Measurements from ENCODE around the gene DZIP1L. TPM values are rescaled to one million over a fixed set of nuclear protein-coding genes. Genes with fewer than 3 reads are reported as not detected.
A peak's percentile ranks its signal among the peaks of the same experiment; 100 is the strongest.
"Not testable (repeated sequence)": the region's sequence is repeated elsewhere in the genome, so short reads cannot be mapped to it uniquely, and the experiment has no call there.

Gene DZIP1L, protein sequence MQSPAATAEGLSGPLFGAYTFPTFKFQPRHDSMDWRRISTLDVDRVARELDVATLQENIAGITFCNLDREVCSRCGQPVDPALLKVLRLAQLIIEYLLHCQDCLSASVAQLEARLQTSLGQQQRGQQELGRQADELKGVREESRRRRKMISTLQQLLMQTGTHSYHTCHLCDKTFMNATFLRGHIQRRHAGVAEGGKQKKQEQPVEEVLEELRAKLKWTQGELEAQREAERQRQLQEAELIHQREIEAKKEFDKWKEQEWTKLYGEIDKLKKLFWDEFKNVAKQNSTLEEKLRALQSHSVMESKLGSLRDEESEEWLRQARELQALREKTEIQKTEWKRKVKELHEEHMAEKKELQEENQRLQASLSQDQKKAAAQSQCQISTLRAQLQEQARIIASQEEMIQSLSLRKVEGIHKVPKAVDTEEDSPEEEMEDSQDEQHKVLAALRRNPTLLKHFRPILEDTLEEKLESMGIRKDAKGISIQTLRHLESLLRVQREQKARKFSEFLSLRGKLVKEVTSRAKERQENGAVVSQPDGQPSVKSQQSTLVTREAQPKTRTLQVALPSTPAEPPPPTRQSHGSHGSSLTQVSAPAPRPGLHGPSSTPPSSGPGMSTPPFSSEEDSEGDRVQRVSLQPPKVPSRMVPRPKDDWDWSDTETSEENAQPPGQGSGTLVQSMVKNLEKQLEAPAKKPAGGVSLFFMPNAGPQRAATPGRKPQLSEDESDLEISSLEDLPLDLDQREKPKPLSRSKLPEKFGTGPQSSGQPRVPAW
- total RNA-seq (not detected), total RNA-seq (0 to 0.56 (median 0.05) reads per million in 29 experiments)
- total RNA-seq (2013), result 0.24 TPM

DNA sequence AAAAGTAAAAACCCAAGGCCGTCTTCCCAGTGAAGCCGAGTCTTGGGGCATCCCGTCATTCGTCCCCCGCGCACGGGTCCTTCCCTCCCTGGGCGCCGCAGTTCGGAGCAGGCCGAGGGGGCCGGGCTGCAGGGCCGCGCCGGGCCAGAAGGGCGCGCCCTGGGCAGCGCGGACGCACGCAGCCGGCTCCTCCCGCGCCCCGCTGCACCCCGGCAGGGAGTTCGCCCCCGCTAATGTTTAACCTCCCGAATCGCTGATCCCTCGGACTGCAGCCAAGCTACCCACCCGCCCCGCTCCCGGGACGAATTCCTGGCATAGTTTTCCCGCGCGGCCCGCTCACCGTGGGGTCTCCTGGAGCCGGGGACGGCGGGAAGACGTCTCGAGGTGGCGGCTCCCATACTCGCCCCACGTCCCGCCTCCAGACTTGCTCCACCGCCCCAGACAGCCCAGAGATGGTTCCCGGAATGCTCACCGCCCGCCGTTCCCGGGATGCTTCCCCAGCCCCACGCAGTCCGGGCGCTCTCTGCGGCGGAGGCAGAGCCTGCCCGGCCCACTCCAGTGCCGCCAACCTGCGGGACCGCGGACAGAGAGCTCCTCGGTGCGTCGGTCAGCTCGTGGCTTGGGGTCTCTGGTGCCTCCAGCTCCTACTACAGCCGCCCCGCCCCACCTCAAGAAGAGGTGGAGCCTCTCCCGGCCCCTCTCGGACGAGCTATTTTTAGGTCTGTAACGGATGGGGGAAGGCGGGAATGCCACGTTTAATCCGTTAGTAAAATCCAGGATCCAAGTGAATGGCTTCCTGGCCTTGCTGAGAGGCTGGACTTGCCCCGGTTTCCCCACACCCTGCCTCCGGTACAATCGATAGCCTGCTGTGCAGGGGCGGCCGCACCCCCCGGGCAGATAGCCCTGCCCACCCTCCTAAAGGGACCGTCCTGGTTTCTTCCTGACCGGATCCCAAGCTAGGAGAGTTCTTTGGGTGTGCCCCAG is at the start of gene DZIP1L:
DZIP1L (minus strand) TSS at position 621 of the 984 bp plus-strand sequence. CDS start 11,637 bp downstream, outside the sequence.
- no peak within 1 kb of the TSS for H3K27ac ChIP-seq (ENCODE audit: low read length)
- Mint-ChIP-seq H3K27me3 (peaks cover 45 to 51% of the 10 kb centered on the region in 2 donors), H3K4me3 (peak within 1 kb of the TSS; percentile 70 to 75 (median 73)), H3K4me1 (peaks cover 6 to 12% (median 9%) of the 10 kb centered on the region in 3 donors), H3K36me3 (no peaks in the 10 kb centered on the region), H3K27ac (no peak within 1 kb of the TSS), H3K9me3 (no peaks in the 10 kb centered on the region)
- WGBS (ENCODE audit: insufficient coverage), result 2% methylated on average over 72 of the region's 86 CpGs
- peak within 1 kb of the TSS; percentile 49 to 52 for H3K4me3 ChIP-seq (ENCODE audit: control insufficient read depth in 1 of 2, extremely low read depth in 1 of 2, low read length in 1 of 2)
- no peaks in the 10 kb centered on the region for H3K36me3 ChIP-seq (ENCODE audit: control insufficient read depth in 2 of 2, extremely low read depth in 1 of 2, insufficient read depth in 1 of 2, low read length in 1 of 2)
- ChIA-PET CTCF (no interaction called here), POLR2A (no interaction called here)
- peaks cover 0 to 14% of the 10 kb centered on the region in 2 experiments for H3K4me1 ChIP-seq (ENCODE audit: control insufficient read depth in 1 of 2, extremely low read depth in 1 of 2, insufficient read depth in 2 of 2, low read length in 2 of 2)
- H3K27me3 ChIP-seq (replicated peaks in 1 of 2; ENCODE audit: control insufficient read depth in 2 of 2, extremely low read depth in 1 of 2, insufficient read depth in 2 of 2, low read length in 1 of 2), result peaks cover 0 to 33% of the 10 kb centered on the region in 2 experiments
- DNase-seq, result peak in 7 of 35 experiments; percentile 4 to 35 (median 13)
- ATAC-seq (replicated peaks in 1 of 4), result peak; percentile 79 to 86 (median 82)
- H3K9me3 ChIP-seq, result no peaks in the 10 kb centered on the region

DNA sequence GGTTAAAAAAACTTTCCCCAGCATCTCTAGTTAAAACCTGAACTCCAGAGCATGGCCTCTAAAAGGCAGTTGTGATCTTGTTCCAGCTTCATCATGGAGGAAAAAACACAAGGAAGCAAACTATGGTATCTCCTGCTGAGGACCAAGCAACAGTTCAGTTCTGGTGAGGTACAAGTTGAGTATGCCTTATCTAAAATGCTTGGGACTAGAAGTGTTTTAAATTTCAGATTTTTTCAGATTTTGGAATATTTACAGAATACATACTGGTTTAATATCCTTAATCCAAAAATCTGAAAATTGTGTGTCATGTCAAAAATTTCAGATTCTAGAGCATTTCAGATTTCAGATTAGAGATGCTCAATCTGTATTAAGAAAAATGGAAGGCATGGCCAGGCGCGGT is 49.7 kb upstream of the DZIP1L start:
- no peak overlapping the region for H3K27ac Mint-ChIP-seq
- H3K9me3 ChIP-seq, result no peaks in the 10 kb centered on the region
- no peak for ATAC-seq (replicated peaks in 1 of 4)
- H3K27ac ChIP-seq (ENCODE audit: low read length), result no peak overlapping the region
- H3K4me3 ChIP-seq (ENCODE audit: control insufficient read depth in 1 of 2, extremely low read depth in 1 of 2, low read length in 1 of 2), result no peak overlapping the region
- no peaks in the 10 kb centered on the region for H3K27me3 Mint-ChIP-seq
- no peak for DNase-seq
- peaks cover 10 to 17% (median 15%) of the 10 kb centered on the region in 3 donors for H3K4me1 Mint-ChIP-seq
- H3K9me3 Mint-ChIP-seq, result no peaks in the 10 kb centered on the region
- peaks cover 11 to 62% of the 10 kb centered on the region in 2 donors for H3K36me3 ChIP-seq (ENCODE audit: control insufficient read depth in 2 of 2, extremely low read depth in 1 of 2, insufficient read depth in 1 of 2, low read length in 1 of 2)
- no peak overlapping the region for H3K4me3 Mint-ChIP-seq
- ChIA-PET CTCF (no interaction called here), POLR2A (no interaction called here)
- peaks cover 51% of the 10 kb centered on the region for H3K36me3 Mint-ChIP-seq
- no peaks in the 10 kb centered on the region for H3K4me1 ChIP-seq (ENCODE audit: control insufficient read depth in 1 of 2, extremely low read depth in 1 of 2, insufficient read depth in 2 of 2, low read length in 2 of 2)
- H3K27me3 ChIP-seq (replicated peaks in 1 of 2; ENCODE audit: control insufficient read depth in 2 of 2, extremely low read depth in 1 of 2, insufficient read depth in 2 of 2, low read length in 1 of 2), result no peaks in the 10 kb centered on the region
- 100% methylated on average over 2 of the region's 2 CpGs for WGBS (ENCODE audit: insufficient coverage)

DNA sequence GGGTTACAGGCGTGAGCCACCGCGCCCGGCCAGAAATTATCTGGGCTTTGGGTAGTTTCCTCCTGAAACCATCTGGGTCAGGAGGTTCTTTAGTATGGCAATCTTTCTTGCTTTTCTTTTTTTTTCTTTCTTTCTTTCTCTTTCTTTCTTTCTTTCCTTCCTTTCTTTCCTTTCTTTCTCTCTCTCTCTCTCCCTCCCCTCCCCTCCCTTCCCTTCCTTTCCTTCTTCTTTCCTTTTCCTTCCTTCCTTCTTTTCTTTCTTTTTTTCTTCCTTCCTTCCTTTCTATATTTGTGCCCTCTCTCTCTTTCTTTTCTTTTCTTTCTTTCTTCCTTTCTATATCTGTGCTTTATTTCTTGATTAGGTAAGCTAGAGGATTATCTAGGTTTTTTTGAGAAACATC is 42.3 kb upstream of the DZIP1L start:
- H3K9me3 Mint-ChIP-seq, result peaks cover 7 to 13% (median 11%) of the 10 kb centered on the region in 3 donors
- H3K4me1 ChIP-seq (ENCODE audit: control insufficient read depth in 1 of 2, extremely low read depth in 1 of 2, insufficient read depth in 2 of 2, low read length in 2 of 2), result no peaks in the 10 kb centered on the region
- ChIA-PET CTCF (no interaction called here), POLR2A (interaction anchor here in 1 of 2 donors (0.7 kb wide), 1 partner anchor 17 kb away, joined by 23 read pairs; the partner anchor contains the start of gene DBR1)
- H3K27me3 Mint-ChIP-seq, result peaks cover 0 to 1% of the 10 kb centered on the region in 2 donors
- H3K36me3 Mint-ChIP-seq, result peaks cover 19% of the 10 kb centered on the region
- H3K4me3 Mint-ChIP-seq, result no peak overlapping the region
- H3K27ac Mint-ChIP-seq, result no peak overlapping the region
- H3K4me3 ChIP-seq (ENCODE audit: control insufficient read depth in 1 of 2, extremely low read depth in 1 of 2, low read length in 1 of 2), result no peak overlapping the region
- H3K4me1 Mint-ChIP-seq, result no peaks in the 10 kb centered on the region
- ATAC-seq (replicated peaks in 1 of 4), result no peak
- H3K27ac ChIP-seq (ENCODE audit: low read length), result no peak overlapping the region
- H3K27me3 ChIP-seq (replicated peaks in 1 of 2; ENCODE audit: control insufficient read depth in 2 of 2, extremely low read depth in 1 of 2, insufficient read depth in 2 of 2, low read length in 1 of 2), result peaks cover 0 to 2% of the 10 kb centered on the region in 2 experiments
- no CpG with 5 or more reads among the region's 4 CpGs for WGBS (ENCODE audit: insufficient coverage)
- peaks cover 0 to 15% of the 10 kb centered on the region in 2 donors for H3K36me3 ChIP-seq (ENCODE audit: control insufficient read depth in 2 of 2, extremely low read depth in 1 of 2, insufficient read depth in 1 of 2, low read length in 1 of 2)
- no peak for DNase-seq
- no peaks in the 10 kb centered on the region for H3K9me3 ChIP-seq

DNA sequence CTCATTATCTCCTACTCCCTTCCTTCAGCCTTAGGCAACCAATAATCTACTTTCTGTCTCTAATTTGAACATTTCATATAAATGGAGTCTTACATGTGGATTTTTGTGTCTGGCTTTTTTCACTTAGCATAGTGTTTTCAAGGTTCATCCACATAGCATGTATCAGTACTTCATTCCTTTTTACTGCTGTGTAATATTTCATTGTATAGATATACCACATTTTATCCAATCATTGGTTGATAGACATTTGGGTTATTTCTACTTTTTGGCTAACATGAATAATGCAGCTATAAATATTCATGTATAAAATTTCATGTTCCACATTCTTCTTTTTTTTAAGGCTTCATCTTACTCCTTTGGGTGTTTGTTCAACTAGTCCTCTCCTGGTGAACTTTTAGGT is 39.1 kb upstream of the DZIP1L start:
- Histone ChIP-seq H3K36me3 (ENCODE audit: control insufficient read depth in 2 of 2, extremely low read depth in 1 of 2, insufficient read depth in 1 of 2, low read length in 1 of 2) (no peaks in the 10 kb centered on the region), H3K9me3 (no peaks in the 10 kb centered on the region), H3K27me3 (replicated peaks in 1 of 2; ENCODE audit: control insufficient read depth in 2 of 2, extremely low read depth in 1 of 2, insufficient read depth in 2 of 2, low read length in 1 of 2) (peaks cover 0 to 2% of the 10 kb centered on the region in 2 experiments), H3K4me1 (ENCODE audit: control insufficient read depth in 1 of 2, extremely low read depth in 1 of 2, insufficient read depth in 2 of 2, low read length in 2 of 2) (no peaks in the 10 kb centered on the region), H3K4me3 (ENCODE audit: control insufficient read depth in 1 of 2, extremely low read depth in 1 of 2, low read length in 1 of 2) (no peak overlapping the region), H3K27ac (ENCODE audit: low read length) (no peak overlapping the region)
- ChIA-PET CTCF (interaction anchor here in 1 of 2 donors (0.7 kb wide), 1 partner anchor 111 kb away, joined by 6 read pairs; no protein-coding TSS in a partner anchor), POLR2A (no interaction called here)
- no peaks in the 10 kb centered on the region for H3K4me1 Mint-ChIP-seq
- H3K27ac Mint-ChIP-seq, result no peak overlapping the region
- peaks cover 0 to 1% of the 10 kb centered on the region in 2 donors for H3K27me3 Mint-ChIP-seq
- DNase-seq (no peak), ATAC-seq (replicated peaks in 1 of 4) (no peak)
- H3K4me3 Mint-ChIP-seq, result no peak overlapping the region
- H3K9me3 Mint-ChIP-seq, result peaks cover 7 to 13% (median 11%) of the 10 kb centered on the region in 3 donors
- H3K36me3 Mint-ChIP-seq, result no peaks in the 10 kb centered on the region

DNA sequence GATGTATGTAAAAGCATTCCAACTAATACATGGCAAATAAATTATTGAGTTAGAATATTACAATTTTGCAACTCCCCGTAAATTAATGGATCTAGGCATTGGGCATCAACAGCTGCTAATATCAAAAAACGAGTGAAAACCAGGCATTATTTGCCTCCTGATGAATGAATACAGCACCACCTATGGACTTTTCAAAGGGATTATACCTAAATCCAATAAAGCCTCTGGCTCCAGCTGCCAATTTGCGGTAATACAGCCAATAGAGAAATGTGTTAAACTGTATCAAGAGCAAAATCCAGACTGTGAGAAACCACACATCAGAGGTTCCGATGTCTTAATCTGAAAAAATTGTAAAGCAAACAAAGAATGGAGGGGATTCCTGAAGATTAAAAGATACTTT is 33.1 kb upstream of the DZIP1L start:
- POLR2A ChIA-PET, result no interaction called here
- no peaks in the 10 kb centered on the region for H3K4me1 ChIP-seq (ENCODE audit: control insufficient read depth in 1 of 2, extremely low read depth in 1 of 2, insufficient read depth in 2 of 2, low read length in 2 of 2)

DNA sequence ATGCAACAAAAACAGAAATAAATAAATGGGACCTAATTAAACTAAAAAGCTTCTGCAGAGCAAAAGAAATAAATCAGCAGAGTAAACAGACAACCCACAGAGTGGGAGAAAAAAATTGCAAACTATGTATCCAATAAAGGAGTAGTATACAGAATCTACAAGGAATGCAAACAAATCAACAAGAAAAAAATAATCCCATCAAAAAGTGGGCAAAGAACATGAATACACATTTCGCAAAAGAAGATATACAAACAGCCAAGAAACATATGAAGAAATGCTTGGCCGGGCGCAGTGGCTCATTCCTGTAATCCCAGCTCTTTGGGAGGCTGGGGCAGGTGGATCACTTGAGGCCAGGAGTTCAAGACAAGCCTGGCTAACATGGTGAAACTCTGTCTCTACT is 26.8 kb upstream of the DZIP1L start:
- ATAC-seq (replicated peaks in 1 of 4); H3K4me3 Mint-ChIP-seq; H3K36me3 ChIP-seq (ENCODE audit: control insufficient read depth in 2 of 2, extremely low read depth in 1 of 2, insufficient read depth in 1 of 2, low read length in 1 of 2); H3K27ac ChIP-seq (ENCODE audit: low read length); H3K27ac Mint-ChIP-seq; H3K36me3 Mint-ChIP-seq; CTCF ChIA-PET; H3K9me3 ChIP-seq; POLR2A ChIA-PET; H3K27me3 ChIP-seq (replicated peaks in 1 of 2; ENCODE audit: control insufficient read depth in 2 of 2, extremely low read depth in 1 of 2, insufficient read depth in 2 of 2, low read length in 1 of 2); DNase-seq; H3K9me3 Mint-ChIP-seq; H3K4me1 ChIP-seq (ENCODE audit: control insufficient read depth in 1 of 2, extremely low read depth in 1 of 2, insufficient read depth in 2 of 2, low read length in 2 of 2); H3K4me1 Mint-ChIP-seq; H3K4me3 ChIP-seq (ENCODE audit: control insufficient read depth in 1 of 2, extremely low read depth in 1 of 2, low read length in 1 of 2): not testable (repeated sequence)
- WGBS (ENCODE audit: insufficient coverage), result 96% methylated on average over 3 of the region's 3 CpGs
- H3K27me3 Mint-ChIP-seq, result peaks cover 10 to 12% of the 10 kb centered on the region in 2 donors

More for the DNA sequence above, 33.1 kb upstream of the DZIP1L start:
- Histone ChIP-seq H3K27me3 (replicated peaks in 1 of 2; ENCODE audit: control insufficient read depth in 2 of 2, extremely low read depth in 1 of 2, insufficient read depth in 2 of 2, low read length in 1 of 2) (no peaks in the 10 kb centered on the region), H3K9me3 (no peaks in the 10 kb centered on the region), H3K4me3 (ENCODE audit: control insufficient read depth in 1 of 2, extremely low read depth in 1 of 2, low read length in 1 of 2) (no peak overlapping the region), H3K36me3 (ENCODE audit: control insufficient read depth in 2 of 2, extremely low read depth in 1 of 2, insufficient read depth in 1 of 2, low read length in 1 of 2) (no peaks in the 10 kb centered on the region), H3K27ac (ENCODE audit: low read length) (no peak overlapping the region)
- DNase-seq (no peak), ATAC-seq (replicated peaks in 1 of 4) (no peak)
- no CpG with 5 or more reads among the region's 4 CpGs for WGBS (ENCODE audit: insufficient coverage)
- Mint-ChIP-seq H3K36me3 (no peaks in the 10 kb centered on the region), H3K27ac (no peak overlapping the region), H3K9me3 (peaks cover 0 to 2% (median 2%) of the 10 kb centered on the region in 3 donors), H3K4me1 (no peaks in the 10 kb centered on the region), H3K27me3 (peaks cover 0 to 2% of the 10 kb centered on the region in 2 donors), H3K4me3 (no peak overlapping the region)
- CTCF ChIA-PET, result no interaction called here
